ENCODE measurements around the gene AIFM1. TPM values are rescaled to one million over a fixed set of nuclear protein-coding genes. Genes with fewer than 3 reads are reported as not detected.
A peak's percentile ranks its signal among the peaks of the same experiment; 100 is the strongest.

The AIFM1 gene
- total RNA-seq, 3 donors from 2014 or later = 45.3 to 66.9 (median 50.0) TPM

DNA sequence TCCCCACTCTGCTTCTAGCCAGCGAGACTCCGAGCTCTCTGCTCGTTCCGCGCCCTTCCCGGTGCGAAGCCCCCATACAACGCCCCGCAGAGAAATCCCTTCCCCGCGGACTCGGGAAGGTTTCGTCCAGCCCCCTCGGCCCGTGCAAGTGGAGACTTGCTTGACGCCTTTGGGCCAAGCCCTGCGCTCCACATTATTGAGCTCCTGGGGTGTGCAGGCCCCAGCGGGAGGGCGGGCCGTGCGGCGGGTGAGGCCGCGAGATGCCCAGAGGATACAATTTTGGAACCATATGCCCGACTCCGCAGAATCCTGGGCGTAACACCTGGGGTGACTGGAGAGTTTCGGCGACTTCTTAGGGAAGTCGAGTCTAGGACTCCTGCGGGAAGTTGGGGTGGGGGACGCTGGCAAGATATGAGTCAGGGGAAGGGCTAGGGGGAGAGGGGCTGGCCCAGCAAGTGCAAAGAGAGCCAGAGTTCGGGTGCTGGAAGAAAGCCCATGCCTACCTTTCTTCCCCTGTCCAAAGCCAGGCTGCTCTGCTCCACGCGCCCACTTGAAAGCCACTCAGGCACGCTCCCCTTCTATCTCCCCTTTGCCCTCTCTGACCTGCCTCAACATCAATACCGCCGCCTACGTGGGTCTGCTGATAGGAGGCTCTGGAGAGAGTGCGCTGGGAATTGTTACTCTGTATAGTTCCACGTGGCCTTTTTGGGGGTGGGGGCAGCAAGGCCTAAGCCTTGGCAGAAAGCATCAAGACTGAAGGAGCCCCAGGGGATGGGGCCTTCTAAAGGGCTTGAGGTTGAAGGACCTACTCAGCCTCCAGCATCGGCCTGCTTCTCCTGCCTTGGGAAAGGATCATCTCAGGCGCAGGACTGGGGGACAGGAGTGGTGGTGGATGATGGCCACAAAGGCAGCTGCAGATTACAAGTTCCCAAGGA, 54.2 kb downstream of the AIFM1 start:
- Histone ChIP-seq H3K9me3 (no peaks in the 10 kb centered on the region), H3K36me3 (ENCODE audit: low read depth) (no peaks in the 10 kb centered on the region), H3K4me1 (ENCODE audit: low read depth) (peaks cover 6% of the 10 kb centered on the region), H3K4me3 (no peak overlapping the region)
- TF ChIP-seq, protein P1, sequence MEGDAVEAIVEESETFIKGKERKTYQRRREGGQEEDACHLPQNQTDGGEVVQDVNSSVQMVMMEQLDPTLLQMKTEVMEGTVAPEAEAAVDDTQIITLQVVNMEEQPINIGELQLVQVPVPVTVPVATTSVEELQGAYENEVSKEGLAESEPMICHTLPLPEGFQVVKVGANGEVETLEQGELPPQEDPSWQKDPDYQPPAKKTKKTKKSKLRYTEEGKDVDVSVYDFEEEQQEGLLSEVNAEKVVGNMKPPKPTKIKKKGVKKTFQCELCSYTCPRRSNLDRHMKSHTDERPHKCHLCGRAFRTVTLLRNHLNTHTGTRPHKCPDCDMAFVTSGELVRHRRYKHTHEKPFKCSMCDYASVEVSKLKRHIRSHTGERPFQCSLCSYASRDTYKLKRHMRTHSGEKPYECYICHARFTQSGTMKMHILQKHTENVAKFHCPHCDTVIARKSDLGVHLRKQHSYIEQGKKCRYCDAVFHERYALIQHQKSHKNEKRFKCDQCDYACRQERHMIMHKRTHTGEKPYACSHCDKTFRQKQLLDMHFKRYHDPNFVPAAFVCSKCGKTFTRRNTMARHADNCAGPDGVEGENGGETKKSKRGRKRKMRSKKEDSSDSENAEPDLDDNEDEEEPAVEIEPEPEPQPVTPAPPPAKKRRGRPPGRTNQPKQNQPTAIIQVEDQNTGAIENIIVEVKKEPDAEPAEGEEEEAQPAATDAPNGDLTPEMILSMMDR (IDR thresholded peaks at IDR 0.05) = no peak
- DNase-seq (peak in 1 of 3 donors; percentile 60), ATAC-seq (peak; percentile 2)
- intact Hi-C loops (cut with DNase I, micrococcal nuclease) = no loop called here

DNA sequence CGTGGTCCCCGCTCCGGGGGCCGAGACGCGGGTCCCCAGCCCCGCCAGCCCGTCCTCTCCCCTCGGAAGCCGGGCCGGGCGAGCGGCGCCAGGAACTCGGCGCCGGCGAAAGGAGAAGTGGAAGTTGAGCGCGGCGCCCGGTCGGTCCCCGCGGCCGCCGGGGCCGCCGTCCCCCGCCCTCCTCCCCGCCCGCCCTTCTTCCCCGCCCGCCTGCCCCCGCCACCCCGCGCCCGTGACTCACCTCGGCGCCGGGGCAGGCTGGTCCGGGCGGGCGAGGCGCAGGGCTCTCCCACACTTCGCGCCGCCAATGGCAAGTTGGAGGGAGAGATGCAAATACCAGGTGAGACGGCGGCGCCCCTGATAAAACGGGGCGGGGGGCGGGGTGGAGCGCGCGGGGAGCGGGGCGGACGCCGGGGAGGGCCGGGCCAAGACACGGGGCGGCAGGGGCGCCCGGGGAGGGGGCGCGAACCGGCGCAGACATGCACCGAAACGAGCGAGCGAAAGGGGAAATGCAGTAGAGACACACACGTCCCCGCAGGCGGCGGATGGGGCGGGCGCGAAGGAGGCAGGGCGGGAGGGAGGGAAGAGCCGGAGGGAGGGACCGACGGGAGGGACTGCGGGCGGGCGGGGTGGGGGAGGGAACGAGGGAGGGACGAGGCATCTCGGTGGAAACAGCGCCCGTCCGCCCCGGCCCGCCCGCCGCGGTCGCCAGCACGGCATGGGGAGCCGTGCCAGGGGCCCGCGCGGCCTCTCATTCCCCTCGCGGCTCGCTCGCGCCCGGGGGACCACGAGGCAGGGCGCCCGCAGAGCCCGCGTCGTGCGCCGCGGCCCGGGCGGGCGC, 55.0 kb downstream of the AIFM1 start, which contains the start of gene ELF4:
Gene ELF4, minus strand, starts transcription at position 119 of the 841 bp plus-strand sequence. CDS start 29,167 bp downstream, outside the sequence.
- TF ChIP-seq, protein P1 (IDR thresholded peaks at IDR 0.05) = no peak
- intact Hi-C loops (cut with DNase I, micrococcal nuclease) = no loop called here
- H3K4me1 ChIP-seq (ENCODE audit: low read depth) = peaks cover 8% of the 10 kb centered on the region
- DNase-seq (peak; percentile 53 to 77 (median 77)), ATAC-seq (peak; percentile 76)
- H3K4me3 ChIP-seq = peak within 1 kb of the TSS; percentile 59
- H3K9me3 ChIP-seq = no peaks in the 10 kb centered on the region
- no peaks in the 10 kb centered on the region for H3K36me3 ChIP-seq (ENCODE audit: low read depth)

DNA sequence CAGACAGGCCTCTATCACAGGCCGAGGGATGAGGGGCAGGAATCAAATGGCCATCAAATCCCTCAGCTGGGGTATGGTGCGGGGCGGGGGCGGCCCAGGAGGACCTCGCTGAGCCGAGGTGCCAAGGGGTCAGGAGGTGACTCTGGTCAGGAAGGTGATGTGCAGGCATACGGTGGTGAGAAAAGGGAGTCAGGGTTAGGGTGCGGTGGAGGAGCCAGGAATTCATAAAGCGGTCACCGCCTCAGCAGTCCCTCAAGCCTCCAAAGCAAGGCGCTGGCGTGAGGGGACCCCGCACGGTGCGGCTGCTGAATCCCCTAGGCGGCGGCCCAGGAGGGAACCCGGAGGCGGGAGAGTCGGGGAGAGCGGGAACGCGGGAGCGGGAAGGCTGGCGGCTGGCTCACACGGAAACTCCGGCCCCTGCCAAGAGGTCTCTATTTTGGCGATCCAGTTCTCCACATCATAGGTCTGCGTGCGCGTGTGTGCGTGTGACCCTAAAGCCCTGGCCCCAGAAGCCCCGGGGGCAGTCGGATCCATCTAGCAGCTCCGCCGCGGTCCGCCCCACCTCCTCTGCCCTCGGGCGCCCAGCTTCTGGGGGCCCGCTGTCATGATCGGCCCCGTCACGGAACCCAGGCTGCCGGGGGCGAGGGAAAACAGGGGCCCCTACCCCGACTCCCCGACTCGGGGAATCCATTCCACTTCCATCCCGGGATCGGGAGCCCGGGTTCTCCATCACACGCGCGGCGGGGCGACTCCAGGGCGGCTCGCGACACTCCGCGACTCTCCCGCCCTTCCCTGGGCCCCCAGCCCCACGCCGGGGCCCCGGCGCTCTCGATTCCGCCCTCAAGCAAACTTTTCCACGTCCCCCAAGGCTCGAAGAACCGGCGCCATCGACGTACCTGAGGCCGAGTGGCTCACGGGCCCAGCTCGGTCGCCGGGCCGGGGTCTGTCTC, 55.9 kb downstream of the AIFM1 start:
- no peaks in the 10 kb centered on the region for H3K9me3 ChIP-seq
- intact Hi-C loops (cut with DNase I, micrococcal nuclease) = no loop called here
- TF ChIP-seq, protein P1 (IDR thresholded peaks at IDR 0.05) = no peak
- H3K4me1 ChIP-seq (ENCODE audit: low read depth) = peaks cover 10% of the 10 kb centered on the region
- DNase-seq (peak; percentile 29 to 63 (median 49)), ATAC-seq (peak; percentile 11)
- H3K4me3 ChIP-seq = peak overlapping the region; percentile 59
- no peaks in the 10 kb centered on the region for H3K36me3 ChIP-seq (ENCODE audit: low read depth)

DNA sequence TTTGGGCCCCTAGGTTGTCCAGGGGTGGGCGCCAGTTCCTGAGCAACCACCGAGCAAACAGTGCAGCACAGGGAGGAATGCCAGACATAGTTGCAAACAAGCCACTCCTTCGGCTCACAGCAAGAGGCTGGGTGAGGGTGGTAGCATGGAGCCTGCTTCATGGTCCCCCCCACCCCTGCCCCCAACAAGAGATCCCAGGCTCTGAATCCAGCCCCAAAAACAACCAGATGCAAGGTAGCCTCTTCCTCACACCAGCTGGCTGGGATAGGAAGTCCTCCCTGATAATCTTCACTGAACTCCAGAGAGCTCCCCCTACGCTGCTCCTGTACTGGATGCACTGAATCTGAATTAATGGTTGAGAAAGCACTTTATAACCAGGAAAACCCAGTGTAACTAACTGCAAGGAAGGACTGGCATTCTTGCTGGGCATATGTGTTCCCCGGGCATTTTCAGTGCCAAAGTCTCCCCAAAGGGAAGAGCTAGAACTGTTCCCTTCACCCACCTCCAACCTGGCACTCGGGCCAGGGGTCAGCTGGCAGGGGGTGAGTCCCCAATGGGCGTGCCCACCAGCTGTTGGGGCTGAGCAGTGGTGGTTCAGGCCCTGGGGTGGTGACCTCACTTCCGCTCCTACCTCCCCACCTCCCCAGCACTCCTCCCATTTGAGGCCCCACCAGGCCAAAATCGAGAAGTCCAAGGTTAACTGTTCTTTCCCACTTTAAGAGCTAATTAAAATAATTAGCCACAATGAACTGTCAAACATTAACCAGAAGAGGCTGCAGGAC, 56.8 kb downstream of the AIFM1 start:
- TF ChIP-seq, protein P1 (IDR thresholded peaks at IDR 0.05) = no peak
- Histone ChIP-seq H3K4me3 (peak overlapping the region; percentile 59), H3K9me3 (no peaks in the 10 kb centered on the region), H3K4me1 (ENCODE audit: low read depth) (peaks cover 10% of the 10 kb centered on the region), H3K36me3 (ENCODE audit: low read depth) (no peaks in the 10 kb centered on the region)
- DNase-seq (peak; percentile 67 to 85 (median 78)), ATAC-seq (peak; percentile 77)
- intact Hi-C loops (cut with DNase I, micrococcal nuclease) = no loop called here

Measured in mucosa of descending colon (tissue), 3 donors.